GM12873 (cell line): Measurements from ENCODE around the gene ZNF628.

ENCODE experiments used
- CTCF ChIP-seq: IDR thresholded peaks from 2 replicates; pipeline ENCODE4 v1.5.1; 2012; ENCODE audit warnings: low read depth, mild to moderate bottlenecking, moderate library complexity, low read length, control low read depth; ENCODE audit not compliant: insufficient read depth; ENCODE audit errors: missing control alignments

ZNF628 gene

GRCh38 chr19:55457683-55458457, 18.5 kb upstream of the ZNF628 start:
- no peak for TF ChIP-seq CTCF

DNA sequence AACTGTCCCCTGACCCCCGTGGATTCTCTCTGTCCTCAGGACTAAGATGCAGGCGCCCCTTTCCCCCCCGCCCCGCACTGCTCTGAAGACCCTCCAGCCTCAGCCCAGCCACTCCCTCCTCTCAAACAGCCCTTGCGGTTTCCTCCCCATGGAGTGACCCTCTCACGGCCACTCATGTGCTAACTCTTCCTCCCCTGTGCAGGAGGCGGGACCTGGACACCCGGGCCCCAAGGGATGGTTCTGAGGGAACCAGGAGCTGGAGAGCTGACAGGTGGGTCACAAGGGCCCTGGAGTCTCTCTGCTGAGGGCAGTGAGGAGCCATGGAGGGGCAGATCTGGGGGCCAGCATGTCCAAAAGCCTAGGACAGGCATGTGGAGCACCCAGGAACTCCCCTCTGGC, 16.9 kb upstream of the ZNF628 start:
- no peak for TF ChIP-seq CTCF

GRCh38 chr19:55459950-55460657, 16.3 kb upstream of the ZNF628 start:
- TF ChIP-seq CTCF = no peak

DNA sequence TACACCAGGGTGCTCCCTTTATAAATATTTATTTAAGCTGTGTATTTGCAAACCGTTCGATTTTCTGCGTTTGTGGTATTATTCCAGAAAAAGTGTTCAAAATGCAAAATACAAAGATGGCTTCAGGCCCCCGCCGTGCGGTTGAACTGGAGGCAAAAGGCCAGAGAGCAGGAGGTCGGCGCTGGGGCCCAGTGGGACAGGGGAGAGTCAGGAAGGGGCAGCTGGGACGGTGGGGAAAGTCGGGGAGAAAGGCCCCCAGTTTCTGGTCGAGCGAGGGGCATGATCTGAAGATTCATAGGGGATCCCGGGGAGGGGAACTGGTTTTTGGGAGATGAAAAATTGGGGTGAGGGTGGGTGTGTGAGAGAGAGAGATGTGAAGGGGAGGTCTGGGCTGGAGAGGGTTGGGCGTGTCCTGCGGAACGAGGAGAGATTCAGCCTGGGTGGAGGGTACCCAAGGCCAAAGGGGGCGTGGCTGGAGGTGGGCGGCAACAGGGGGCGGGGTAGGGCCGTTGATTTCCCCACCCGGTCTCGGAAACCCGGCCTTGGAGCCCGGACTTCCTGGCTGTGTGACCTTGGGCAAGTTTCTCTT, 15.7 kb upstream of the ZNF628 start:
- no peak for TF ChIP-seq CTCF

GRCh38 chr19:55461259-55461973, 15.0 kb upstream of the ZNF628 start, which contains the start of gene ISOC2:
Gene ISOC2 (minus strand): TSS chr19:55461642. CDS start chr19:55456486, 5,156 bp downstream.
- no peak for TF ChIP-seq CTCF

GRCh38 chr19:55461974-55462626, 14.3 kb upstream of the ZNF628 start:
- TF ChIP-seq CTCF = no peak
